ENCODE measurements around the gene GRIK4. TPM values are rescaled to one million over a fixed set of nuclear protein-coding genes. Genes with fewer than 3 reads are reported as not detected.

GRIK4 gene
- total RNA-seq, 2 donors from 2014 or later = 0.05 to 1.7 TPM

DNA sequence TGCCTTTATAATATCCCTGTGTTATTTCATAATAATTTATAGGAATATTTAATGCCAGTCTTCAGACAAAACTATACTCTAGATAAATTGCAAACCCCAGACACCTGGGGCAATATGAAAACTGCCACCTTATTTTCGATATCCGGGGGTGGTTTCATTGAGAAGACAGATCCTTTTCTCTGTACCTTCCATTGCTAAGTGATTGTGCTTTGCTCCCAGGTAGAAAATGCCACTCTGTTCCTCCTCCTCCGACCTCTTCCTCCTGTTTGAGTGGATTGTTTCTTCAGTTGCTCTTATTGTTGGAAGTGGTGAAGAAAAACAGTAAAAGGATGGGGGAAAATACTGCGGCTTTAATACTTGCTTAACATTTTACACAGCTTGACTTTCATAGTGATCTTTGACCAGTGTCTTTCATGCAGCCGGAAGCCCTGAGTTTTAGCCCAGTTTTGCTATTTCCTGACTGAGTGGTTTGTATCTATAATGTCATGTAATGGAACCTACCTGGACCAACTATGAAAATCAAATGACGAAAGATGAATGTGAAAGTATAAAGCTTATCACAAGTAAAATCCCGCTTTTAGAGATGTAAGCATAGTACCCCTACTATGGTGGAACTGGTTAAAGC is 5.6 kb upstream of the GRIK4 start:
- intact Hi-C loops (cut with DNase I) = no loop called here

DNA sequence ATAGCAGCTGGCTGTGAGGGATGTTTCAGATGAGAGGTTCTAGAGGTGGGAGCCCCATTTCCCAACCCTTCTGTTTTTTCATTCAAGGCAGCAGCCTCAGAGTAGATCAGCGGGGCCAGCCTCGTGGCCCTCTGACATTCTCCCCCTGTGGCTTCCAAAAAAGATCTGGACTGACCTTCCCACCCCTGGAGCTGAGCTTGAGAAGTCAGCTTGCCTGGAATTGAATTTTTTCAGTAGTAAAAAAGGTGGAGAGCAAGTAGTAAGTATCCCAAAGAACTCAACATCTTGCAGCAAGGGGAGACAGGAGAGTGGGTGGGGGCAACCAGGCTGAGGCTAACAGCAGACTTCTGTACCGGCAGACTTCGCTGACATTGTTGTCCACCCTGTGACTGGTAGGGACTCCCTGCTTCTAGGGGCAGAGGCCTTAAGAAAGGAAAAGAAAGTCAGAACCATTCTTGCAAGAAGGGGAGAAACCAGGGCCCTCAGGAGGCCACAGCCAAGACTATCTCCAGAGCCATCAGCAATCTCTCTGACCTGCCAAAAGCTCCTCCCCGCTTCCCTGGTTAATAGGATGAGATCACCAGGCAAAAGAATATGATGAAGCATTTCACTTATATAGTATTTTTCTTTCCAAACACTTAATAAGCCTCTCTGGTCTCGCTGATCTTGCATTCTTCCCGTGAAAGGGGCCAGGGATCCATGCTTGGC is 2.0 kb upstream of the GRIK4 start:
- TF ChIP-seq, protein P1, sequence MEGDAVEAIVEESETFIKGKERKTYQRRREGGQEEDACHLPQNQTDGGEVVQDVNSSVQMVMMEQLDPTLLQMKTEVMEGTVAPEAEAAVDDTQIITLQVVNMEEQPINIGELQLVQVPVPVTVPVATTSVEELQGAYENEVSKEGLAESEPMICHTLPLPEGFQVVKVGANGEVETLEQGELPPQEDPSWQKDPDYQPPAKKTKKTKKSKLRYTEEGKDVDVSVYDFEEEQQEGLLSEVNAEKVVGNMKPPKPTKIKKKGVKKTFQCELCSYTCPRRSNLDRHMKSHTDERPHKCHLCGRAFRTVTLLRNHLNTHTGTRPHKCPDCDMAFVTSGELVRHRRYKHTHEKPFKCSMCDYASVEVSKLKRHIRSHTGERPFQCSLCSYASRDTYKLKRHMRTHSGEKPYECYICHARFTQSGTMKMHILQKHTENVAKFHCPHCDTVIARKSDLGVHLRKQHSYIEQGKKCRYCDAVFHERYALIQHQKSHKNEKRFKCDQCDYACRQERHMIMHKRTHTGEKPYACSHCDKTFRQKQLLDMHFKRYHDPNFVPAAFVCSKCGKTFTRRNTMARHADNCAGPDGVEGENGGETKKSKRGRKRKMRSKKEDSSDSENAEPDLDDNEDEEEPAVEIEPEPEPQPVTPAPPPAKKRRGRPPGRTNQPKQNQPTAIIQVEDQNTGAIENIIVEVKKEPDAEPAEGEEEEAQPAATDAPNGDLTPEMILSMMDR (IDR thresholded peaks at IDR 0.05) = no peak
- TF ChIP-seq POLR2AphosphoS5 (IDR thresholded peaks at IDR 0.05) = no peak
- TF ChIP-seq POLR2A (IDR thresholded peaks at IDR 0.05) = no peak
- no peak overlapping the region for H3K4me3 ChIP-seq
- H3K27me3 ChIP-seq (replicated peaks; ENCODE audit: insufficient read depth) = peaks cover 2% of the 10 kb centered on the region
- no peak for DNase-seq (ENCODE audit: low spot score)
- 87% methylated on average over 7 of the region's 7 CpGs for WGBS
- no peaks in the 10 kb centered on the region for H3K9me3 ChIP-seq
- no peak overlapping the region for H3K27ac ChIP-seq
- intact Hi-C loops (cut with DNase I) = loop anchor here (2.0 to 5.0 kb wide), 5 partner anchors 175 to 683 kb away; no protein-coding TSS in a partner anchor
- no peaks in the 10 kb centered on the region for H3K4me1 ChIP-seq (replicated peaks)
- no peaks in the 10 kb centered on the region for H3K36me3 ChIP-seq

More for the DNA sequence above, 5.6 kb upstream of the GRIK4 start:
- DNase-seq (ENCODE audit: low spot score) = no peak
- no peak overlapping the region for H3K27ac ChIP-seq
- TF ChIP-seq POLR2A (IDR thresholded peaks at IDR 0.05) = no peak
- TF ChIP-seq, protein P1 (IDR thresholded peaks at IDR 0.05) = no peak
- 92% methylated on average over 7 of the region's 7 CpGs for WGBS
- H3K36me3 ChIP-seq = no peaks in the 10 kb centered on the region
- H3K4me1 ChIP-seq (replicated peaks) = no peaks in the 10 kb centered on the region
- no peak overlapping the region for H3K4me3 ChIP-seq
- no peaks in the 10 kb centered on the region for H3K9me3 ChIP-seq
- H3K27me3 ChIP-seq (replicated peaks; ENCODE audit: insufficient read depth) = no peaks in the 10 kb centered on the region

- 65% methylated on average over 20 of the region's 20 CpGs for WGBS
- Histone ChIP-seq H3K4me1 (replicated peaks) (no peaks in the 10 kb centered on the region), H3K4me3 (no peak overlapping the region), H3K27me3 (replicated peaks; ENCODE audit: insufficient read depth) (peaks cover 2% of the 10 kb centered on the region), H3K36me3 (no peaks in the 10 kb centered on the region), H3K9me3 (no peaks in the 10 kb centered on the region), H3K27ac (no peak overlapping the region)
- no peak for DNase-seq (ENCODE audit: low spot score)
- intact Hi-C loops (cut with DNase I) = loop anchor here (2.0 to 5.0 kb wide), 5 partner anchors 174 to 682 kb away; no protein-coding TSS in a partner anchor
- TF ChIP-seq POLR2AphosphoS5 (IDR thresholded peaks at IDR 0.05) (no peak), POLR2A (IDR thresholded peaks at IDR 0.05) (no peak)
- TF ChIP-seq, protein P1 (IDR thresholded peaks at IDR 0.05) = no peak
These were observed 987 bp upstream of the GRIK4 start for GRCh38 chr11:120510406-120511115.

GRCh38 chr11:120511820-120512738 is 531 bp downstream of the GRIK4 start:
- H3K4me1 ChIP-seq (replicated peaks) = no peaks in the 10 kb centered on the region
- peak overlapping the region; percentile 34 to 42 for H3K4me3 ChIP-seq
- TF ChIP-seq POLR2A (IDR thresholded peaks at IDR 0.05) (no peak), POLR2AphosphoS5 (IDR thresholded peaks at IDR 0.05) (no peak)
- TF ChIP-seq, protein P1 (IDR thresholded peaks at IDR 0.05) = no peak
- intact Hi-C loops (cut with DNase I) = loop anchor here (2.0 to 5.0 kb wide), 5 partner anchors 173 to 680 kb away; no protein-coding TSS in a partner anchor
- DNase-seq (ENCODE audit: low spot score) = no peak
- H3K27me3 ChIP-seq (replicated peaks; ENCODE audit: insufficient read depth) = peaks cover 2% of the 10 kb centered on the region
- H3K9me3 ChIP-seq = no peaks in the 10 kb centered on the region
- WGBS = 14% methylated on average over 71 of the region's 73 CpGs
- H3K27ac ChIP-seq = no peak overlapping the region
- no peaks in the 10 kb centered on the region for H3K36me3 ChIP-seq
